22Rv1 (cell line): ENCODE data around the gene POGZ.
A peak's percentile ranks its signal among the peaks of the same experiment; 100 is the strongest.

Experiments used
- H3K27ac ChIP-seq: fragments of 450-650 bp; 2 replicates; pipeline ENCODE4 v1.5.1; 2017
- CTCF ChIP-seq: fragments of 450-650 bp; IDR thresholded peaks from 2 replicates; pipeline ENCODE4 v1.5.1; 2017; ENCODE audit warnings: mild to moderate bottlenecking
- ZFX ChIP-seq: fragments of 450-650 bp; IDR thresholded peaks from 2 replicates; pipeline ENCODE4 v1.6.1; 2017; ENCODE audit warnings: antibody characterized with exemption, borderline replicate concordance

POGZ gene

GRCh38 chr1:151370211-151370911, 88.9 kb downstream of the POGZ start:
- TF ChIP-seq ZFX (no peak), CTCF (no peak)
- peak overlapping the region; percentile 91 for H3K27ac ChIP-seq

GRCh38 chr1:151369621-151370048, 89.7 kb downstream of the POGZ start:
- H3K27ac ChIP-seq = peak overlapping the region; percentile 91; the same call in 1 of the 2 replicates
- TF ChIP-seq CTCF = no peak
- no peak for TF ChIP-seq ZFX

GRCh38 chr1:151369302-151369610, 90.0 kb downstream of the POGZ start:
- H3K27ac ChIP-seq = 0 out of 2 replicates have a peak overlapping the region, but pooled peaks have one; percentile 22
- TF ChIP-seq ZFX (no peak), CTCF (no peak)

GRCh38 chr1:151368393-151369301, 90.6 kb downstream of the POGZ start:
- peak overlapping the region; percentile 22; the same call in 1 of the 2 replicates for H3K27ac ChIP-seq
- no peak for TF ChIP-seq ZFX
- TF ChIP-seq CTCF = no peak

GRCh38 chr1:151367658-151368392, 91.5 kb downstream of the POGZ start:
- no peak for TF ChIP-seq ZFX
- TF ChIP-seq CTCF = no peak
- peak overlapping the region; percentile 22; the same call in 1 of the 2 replicates for H3K27ac ChIP-seq

GRCh38 chr1:151364996-151365395, 94.3 kb downstream of the POGZ start:
- no peak overlapping the region for H3K27ac ChIP-seq
- TF ChIP-seq CTCF (no peak), ZFX (no peak)
